Hepatocyte (in vitro differentiated cells): ENCODE results near the gene TMEM178A.

ENCODE experiments used
- CTCF ChIP-seq: fragments of 200-600 bp; sonication (generic); IDR thresholded peaks from 2 replicates; pipeline ENCODE4 v1.5.1; 2016; ENCODE audit warnings: antibody characterized with exemption, mild to moderate bottlenecking; ENCODE audit not compliant: poor library complexity
- EZH2 ChIP-seq: fragments of 200-600 bp; sonication (generic); IDR thresholded peaks from 2 replicates; pipeline ENCODE4 v1.6.1; 2016; ENCODE audit warnings: antibody characterized with exemption, mild to moderate bottlenecking, borderline replicate concordance
- EZH2phosphoT487 ChIP-seq: fragments of 200-600 bp; sonication (generic); IDR thresholded peaks from one replicate; pipeline ENCODE4 v1.6.1; 2018; ENCODE audit warnings: antibody characterized with exemption, mild to moderate bottlenecking, low read depth, moderate library complexity; ENCODE audit not compliant: unreplicated experiment, severe bottlenecking

GRCh38 chr2:39715822-39716221, 50.1 kb downstream of the TMEM178A start:
- no peak for TF ChIP-seq EZH2phosphoT487
- no peak for TF ChIP-seq CTCF
- TF ChIP-seq EZH2 = no peak
